Body of pancreas (tissue), 4 donors: ENCODE data around the gene UBR2.

Experiments
- POLR2A ChIP-seq, 3 donors: fragments of 450-650 bp; IDR thresholded peaks; one replicate each; pipeline ENCODE4 v1.6.1; 2016; ENCODE audit warnings: antibody characterized with exemption in 3 of 3, mild to moderate bottlenecking in 2 of 3
- TF ChIP-seq, protein P1 (sequence below), 7 experiments: fragments of 450-650 bp in 4 of 7; fragments of 200-600 bp in 3 of 7; sonication (generic) in 3 of 7; IDR thresholded peaks; one replicate each; pipeline ENCODE4 v1.5.1; 2016 to 2019; ENCODE audit warnings: antibody characterized with exemption in 7 of 7

DNA sequence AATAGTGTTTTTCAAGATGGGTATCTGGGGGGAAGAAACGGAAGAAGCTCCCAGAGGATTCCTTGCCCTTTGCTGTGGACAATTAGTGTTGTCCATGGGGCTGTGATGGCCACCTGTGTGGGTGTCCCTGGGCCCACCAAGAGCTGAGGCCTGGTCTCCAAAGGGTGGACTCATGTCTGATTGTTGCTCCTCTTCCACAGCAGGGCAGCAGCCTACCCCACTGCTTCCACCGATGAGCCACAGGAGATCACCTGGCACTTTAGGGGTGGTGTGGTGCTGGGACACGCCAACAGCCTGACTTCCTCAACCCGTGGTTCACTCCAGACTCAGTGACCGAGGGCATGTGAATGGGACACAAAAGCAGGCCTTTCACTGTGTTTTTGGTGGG is 133.4 kb downstream of the UBR2 start:
- TF ChIP-seq, protein P1, sequence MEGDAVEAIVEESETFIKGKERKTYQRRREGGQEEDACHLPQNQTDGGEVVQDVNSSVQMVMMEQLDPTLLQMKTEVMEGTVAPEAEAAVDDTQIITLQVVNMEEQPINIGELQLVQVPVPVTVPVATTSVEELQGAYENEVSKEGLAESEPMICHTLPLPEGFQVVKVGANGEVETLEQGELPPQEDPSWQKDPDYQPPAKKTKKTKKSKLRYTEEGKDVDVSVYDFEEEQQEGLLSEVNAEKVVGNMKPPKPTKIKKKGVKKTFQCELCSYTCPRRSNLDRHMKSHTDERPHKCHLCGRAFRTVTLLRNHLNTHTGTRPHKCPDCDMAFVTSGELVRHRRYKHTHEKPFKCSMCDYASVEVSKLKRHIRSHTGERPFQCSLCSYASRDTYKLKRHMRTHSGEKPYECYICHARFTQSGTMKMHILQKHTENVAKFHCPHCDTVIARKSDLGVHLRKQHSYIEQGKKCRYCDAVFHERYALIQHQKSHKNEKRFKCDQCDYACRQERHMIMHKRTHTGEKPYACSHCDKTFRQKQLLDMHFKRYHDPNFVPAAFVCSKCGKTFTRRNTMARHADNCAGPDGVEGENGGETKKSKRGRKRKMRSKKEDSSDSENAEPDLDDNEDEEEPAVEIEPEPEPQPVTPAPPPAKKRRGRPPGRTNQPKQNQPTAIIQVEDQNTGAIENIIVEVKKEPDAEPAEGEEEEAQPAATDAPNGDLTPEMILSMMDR (IDR thresholded peaks at IDR 0.05), result no peak
- TF ChIP-seq POLR2A (IDR thresholded peaks at IDR 0.05), result no peak
